Measurements from ENCODE around the gene ZNF302.

ZNF302 gene

GRCh38 chr19:34733266-34733745 lies 55.8 kb downstream of the ZNF302 start:
- DNase-seq, result no peak

DNA sequence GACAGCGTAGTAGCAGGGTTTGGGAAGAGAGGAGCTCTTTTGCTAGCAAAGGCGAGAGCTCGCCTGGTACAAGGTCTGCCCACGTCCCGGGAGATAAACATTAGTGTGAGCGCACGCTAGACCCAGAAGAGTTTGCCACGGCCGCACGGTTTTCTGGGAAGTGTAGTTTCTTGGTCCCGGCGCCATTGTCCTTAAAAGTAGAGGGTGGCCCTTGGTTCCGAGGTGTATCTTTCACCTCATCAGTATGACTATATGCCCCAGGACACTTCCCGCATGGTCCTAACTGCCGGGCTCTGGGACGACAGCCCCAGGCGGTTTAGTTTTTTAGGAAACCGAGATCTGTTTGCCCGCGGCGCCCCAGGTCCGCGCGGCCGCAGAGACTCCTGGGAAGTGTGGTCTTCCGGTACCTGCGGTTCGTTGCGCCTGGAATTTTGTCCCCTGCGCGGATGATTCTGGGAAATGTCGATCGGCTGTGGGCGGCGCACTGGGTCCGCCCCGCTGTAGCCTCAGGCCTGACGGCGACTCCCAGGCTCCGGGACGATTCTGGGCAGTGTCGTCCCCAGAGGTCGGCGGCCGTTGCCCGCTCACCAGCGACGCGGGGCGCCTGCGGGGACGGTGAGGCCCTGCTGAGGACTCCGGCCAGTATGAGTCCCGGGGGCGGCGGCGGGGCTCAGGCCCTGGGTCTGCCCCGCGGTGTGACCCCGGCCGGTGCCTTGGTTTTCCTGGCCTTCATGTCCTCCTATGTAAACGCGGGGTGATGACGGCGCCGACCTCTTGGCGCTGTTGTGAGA lies 56.5 kb downstream of the ZNF302 start, which contains the start of gene ZNF181:
ZNF181 (plus strand) TSS at position 498 of the 791 bp plus-strand sequence. CDS start 795 bp downstream, outside the sequence.
- peak; percentile 80 for DNase-seq

- peak; percentile 76 for DNase-seq
Observed at GRCh38 chr19:34734537-34735103, 57.1 kb downstream of the ZNF302 start.

Measured in NCI-H226 (cell line).